A172 (cell line): ENCODE measurements around the gene LAMA4. TPM values are rescaled to one million over a fixed set of nuclear protein-coding genes. Genes with fewer than 3 reads are reported as not detected.
"Not testable (repeated sequence)": the region's sequence is repeated elsewhere in the genome, so short reads cannot be mapped to it uniquely, and the experiment has no call there.

Experiments used
- DNase-seq: peaks from one replicate; pipeline ENCODE4 v3.0.0-alpha.2; 2015; ENCODE audit warnings: low spot score
- total RNA-seq: library from RNA; depleted of rRNA; stranded (reverse); fragments of >200 nt; shearing (Covaris generic); gene quantifications from 2 replicates; pipeline ENCODE4 v1.2.3, GENCODE V29; 2014

LAMA4 gene
- total RNA-seq, 1 experiment from 2014 or later = 7.4 TPM

DNA sequence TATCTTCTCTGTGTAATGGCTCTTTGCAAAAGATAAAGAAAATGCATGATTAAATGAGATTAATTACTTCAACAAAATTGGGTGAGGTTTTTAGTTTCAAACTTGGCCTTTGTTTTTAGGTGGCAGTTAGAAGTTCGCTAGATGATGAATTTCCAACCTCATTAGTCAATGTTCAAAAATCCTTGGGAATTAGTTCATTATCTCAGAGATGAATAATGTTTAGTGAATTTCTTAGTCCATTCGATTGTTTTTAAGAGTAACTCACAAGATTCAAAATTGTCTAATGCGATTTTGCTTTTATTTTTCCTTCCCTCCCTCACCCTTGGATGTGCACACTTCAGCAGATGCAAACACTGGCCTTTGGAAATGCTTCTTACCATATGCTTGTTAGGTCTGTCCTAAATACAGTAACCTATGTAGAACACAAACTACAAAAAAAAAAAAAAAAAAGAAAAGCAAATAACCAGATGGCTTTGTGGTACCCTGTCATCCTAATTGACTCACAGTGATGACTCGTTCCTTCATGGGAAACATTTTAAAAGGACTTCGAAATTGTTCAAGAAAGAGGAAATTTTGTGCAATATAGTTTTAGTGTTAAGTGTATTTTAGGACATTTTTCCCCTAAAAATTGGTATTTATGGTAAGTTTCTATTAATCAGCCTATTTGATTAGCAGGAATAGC lies 100.3 kb downstream of the LAMA4 start:
- peak; percentile 42 for DNase-seq

DNA sequence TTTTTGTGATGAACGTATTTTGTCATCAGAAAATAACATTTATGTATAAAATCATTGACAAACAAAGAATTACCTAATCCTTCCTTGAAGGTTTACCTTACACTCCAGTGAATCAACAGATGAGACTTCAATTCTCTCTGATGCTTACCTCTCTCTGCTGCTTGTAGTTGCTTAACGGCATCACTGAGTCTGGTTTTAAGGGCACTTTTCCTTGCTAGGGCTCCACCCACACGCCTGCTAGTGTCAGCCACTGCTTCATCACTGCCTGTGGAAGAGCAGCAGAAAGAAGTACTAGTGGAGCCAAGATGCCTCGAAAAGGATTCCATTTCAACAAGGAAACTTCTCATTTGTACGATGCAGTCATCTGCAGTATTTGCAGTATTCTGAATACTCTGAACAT lies 104.0 kb downstream of the LAMA4 start:
- DNase-seq = no peak

DNA sequence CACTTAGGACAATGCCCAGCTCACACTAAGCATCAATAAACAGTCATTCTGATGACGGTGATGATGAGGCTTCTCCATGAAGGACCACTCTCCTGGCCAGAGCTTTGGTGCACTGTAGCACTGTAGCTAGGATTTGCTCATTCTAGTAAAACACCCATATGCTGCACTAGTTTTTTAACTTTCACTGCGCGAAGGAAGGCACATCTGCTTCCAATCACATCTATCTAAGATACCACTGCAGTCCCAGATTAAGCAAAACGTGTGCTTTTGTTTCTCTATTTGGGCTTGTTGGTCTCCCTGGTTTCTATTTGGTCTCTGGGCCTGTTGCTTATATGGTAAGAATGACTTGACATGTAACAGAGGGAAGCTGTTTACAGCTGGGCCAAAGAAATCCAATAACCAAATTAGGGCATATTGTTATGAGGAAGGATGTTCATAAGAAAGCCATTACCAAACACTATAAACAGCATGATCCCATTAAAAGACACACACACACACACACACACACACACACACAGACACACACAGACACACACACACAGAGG lies 104.6 kb downstream of the LAMA4 start:
- no peak for DNase-seq

DNA sequence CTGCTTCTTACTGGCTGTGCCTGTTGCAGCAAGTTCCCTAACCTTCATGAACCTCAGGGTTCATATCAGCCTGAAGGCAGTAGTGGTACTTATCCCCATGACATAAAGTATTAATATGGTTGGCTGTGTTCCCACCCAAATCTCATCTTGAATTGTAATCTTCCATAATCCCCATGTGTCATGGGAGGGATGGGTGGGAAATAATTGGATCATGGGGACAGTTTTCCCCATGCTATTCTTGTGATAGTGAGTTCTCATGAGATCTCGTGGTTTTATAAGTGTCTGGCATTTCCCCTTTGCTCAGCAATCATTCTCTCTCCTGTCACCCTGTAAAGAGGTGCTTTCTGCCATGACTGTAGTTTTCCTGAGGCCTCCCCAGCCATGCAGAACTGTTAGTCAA lies 105.1 kb downstream of the LAMA4 start:
- peak; percentile 35 for DNase-seq

DNA sequence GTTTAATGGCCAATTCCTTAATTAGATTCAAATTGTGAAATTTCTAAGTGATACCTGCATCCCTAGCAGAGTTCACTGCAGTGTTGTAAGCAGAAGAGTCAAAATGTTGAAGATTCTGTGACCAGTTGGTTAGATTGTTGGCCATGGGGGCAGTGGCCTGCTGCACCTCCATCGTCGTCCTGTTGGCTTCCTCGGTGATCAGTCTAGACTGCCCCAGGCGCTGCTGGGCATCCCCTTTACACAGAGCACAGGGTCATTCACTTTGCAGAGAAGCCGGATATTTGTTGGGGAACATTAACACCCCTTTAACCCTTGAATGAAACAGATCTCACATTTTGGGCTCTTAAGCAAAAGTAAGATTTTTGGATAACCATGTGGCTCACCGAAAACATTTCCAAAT lies 106.3 kb downstream of the LAMA4 start:
- DNase-seq = no peak

DNA sequence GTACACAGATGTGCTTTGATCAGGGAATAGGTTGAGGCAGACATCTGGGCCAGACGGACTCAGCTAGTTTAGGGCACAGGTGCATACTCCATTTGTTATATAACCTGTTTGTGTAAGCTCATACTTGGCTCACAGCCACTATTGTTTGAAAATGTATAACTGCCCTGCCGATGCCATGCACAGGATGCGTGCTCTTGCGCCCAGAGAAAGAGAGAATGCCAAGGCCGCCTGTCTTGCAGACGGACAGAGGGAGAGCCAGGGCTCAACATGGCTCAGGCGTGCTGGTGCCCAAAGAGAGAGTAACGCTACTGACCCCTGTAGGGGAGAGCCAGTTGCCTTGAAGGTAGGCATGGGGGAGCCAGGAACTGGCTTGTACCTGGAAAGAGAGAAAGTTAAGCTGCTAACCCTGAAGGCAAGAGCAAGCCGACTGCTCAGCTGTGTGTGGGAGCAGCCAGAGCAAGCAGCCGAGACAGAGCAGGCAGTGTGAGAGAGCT lies 109.2 kb downstream of the LAMA4 start:
- no peak for DNase-seq

DNA sequence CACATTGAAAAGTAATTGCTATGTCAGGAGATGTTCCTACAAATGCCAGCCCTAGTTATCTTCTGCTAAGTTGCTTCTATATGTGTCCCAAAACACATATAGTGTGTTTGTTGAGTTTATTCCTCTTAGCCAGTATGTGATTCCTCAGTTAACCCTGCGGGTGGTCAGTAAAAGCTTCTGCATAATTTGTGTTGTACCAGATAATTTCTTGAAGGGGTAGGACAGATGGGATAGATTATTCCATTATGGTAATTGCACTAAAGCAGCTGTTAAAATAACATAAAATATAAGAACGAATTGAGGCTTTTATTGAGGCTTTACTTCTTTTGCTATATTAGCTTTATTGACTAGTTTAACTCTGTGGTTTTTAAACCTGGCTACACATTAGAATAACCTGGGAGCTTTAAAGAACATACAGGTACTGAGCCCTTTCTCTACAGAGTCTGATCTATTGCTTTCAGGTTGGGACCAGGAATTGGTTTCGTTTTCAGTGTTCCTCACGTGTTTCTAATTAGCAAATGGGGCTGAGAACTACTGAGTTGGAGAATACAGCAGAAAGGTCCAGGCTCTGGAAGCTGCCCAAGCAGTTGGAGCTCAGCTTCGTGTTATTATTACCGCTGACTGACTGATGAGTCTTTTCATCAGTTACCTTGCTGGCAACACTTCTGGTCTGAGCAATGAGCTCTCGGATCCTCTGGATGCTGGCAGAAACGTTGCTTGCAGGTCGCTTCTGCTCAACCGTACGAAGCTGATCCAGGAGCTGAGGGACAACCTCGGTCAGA lies 110.0 kb downstream of the LAMA4 start:
- no peak for DNase-seq

DNA sequence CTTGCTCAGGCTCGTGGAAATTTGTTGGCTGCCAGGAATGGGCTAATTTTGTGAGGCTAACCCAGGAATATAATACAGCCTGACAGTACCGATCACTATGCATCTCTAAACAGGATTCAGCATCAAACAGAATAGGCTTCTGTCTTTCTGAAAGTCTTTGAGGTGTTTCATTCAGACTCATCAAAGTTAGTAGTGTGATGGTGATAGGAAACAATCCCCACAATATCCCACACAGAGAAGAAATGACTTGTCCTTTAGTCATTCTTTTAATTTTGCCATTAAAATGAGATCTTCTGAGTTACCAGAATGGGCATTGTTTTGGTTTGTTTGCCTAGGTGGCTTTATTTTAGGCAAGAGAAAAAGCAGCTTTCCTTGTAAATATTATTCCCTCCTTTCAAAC lies 112.7 kb downstream of the LAMA4 start:
- no peak for DNase-seq

DNA sequence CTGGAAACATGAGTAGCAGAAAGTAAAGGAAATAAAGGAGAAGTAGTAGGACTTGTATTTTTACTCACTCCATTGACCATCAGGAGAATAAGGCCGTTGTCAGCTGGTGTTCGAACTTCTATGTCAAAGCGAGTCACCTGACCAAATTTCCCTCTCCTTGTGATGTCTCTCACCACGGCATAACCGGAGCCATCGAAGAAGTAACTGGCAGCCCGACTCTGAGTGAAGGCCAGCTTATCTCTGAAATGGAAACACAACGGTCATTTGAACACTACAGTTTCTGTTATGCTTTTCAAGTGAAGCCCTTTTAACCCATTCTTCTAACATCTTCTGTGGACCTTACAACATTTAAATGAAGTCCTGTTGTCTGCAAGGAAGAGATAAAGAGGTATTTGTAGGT lies 115.3 kb downstream of the LAMA4 start:
- DNase-seq = no peak

DNA sequence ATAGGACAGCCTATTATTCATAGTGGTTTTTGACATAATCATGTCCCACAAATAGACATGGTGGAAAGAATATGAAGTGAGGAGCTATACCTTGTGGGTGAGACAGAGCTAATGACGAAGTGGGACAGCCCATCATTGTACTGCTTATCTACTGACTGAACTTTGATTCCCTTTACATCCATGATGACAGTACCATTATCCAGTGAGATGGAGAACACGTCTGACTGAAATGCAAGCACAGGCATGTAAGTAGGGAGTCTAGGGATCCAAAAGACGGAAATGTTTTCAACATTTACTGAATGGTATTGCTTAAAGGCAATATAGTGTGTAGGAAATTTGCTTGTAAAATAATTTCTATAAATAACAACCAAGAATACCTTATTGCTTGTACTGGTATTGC lies 123.5 kb downstream of the LAMA4 start:
- no peak for DNase-seq

DNA sequence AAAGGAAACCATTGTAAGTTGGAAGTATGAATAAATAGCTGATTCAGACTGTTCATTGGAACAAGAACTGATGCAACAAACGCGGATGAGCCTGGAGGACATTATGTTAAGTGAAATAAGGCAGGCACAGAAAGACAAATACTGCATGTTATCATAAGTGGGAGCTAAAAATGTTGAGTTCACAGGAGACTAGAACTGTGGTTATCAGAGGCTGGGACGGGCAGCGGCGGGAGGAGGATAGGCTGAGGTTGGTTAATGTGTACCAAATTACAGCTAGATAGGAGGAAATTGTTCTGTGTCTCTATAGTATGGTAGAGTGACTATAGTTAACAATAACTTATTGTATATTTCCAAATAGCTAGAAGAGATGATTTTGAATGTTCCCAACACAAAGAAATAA lies 126.2 kb downstream of the LAMA4 start:
- no peak for DNase-seq

DNA sequence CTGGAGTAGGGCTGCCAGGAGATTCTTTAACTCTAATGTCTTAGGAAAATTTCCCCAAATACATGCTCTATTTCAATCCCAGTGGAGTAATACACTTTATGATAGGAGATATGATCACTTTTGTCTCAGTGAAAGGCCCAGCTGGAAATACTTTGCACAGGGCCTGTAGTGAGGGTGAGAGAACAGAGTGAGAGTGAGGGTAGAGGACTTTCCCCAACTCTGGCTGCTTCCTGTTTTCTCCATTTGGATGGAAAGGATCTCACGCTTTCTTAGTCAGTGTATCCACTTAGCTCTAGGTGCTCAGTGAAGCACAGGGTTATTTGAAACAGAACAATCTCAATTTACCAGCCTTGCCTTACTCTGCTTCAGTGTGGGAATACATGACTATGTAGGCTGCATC lies 130.4 kb downstream of the LAMA4 start:
- DNase-seq = no peak

DNA sequence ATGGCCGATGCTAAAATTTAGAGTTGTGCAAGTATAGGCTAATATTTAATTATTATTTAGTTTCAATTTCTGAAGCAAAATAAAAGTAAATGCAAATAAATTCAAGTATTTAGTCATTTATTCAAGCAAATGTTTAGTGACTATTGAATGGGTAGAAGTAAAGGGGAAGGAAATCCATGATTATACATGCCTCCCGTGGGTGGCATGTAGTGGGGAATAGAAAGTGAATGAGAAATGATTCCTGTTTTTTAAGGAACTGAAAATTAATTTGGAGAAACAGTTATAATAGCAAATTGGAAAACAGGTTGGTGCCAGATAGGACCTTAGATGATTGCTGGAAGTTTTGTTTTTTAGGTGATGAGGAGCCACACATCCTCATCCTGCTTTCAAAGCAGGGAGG lies 131.6 kb downstream of the LAMA4 start:
- DNase-seq = no peak

DNA sequence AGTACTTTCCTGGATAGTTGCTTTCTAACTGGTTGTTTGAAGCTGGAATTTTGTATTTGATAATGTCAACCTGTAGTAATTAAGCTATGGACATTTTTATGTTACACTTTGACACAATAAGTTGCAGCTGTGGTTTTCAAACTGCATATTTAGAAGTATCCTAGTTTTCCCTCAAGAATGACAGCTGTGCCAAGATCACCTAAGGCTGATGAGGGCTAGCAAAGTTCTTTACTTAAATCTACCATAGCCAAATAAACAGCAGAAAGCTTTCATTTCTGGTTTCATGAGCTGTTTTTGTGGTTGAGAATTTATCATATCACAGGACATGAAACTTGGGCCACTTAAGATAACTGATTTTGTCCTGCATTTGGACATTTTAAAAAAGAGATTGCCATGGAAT lies 136.3 kb downstream of the LAMA4 start:
- DNase-seq = no peak

DNA sequence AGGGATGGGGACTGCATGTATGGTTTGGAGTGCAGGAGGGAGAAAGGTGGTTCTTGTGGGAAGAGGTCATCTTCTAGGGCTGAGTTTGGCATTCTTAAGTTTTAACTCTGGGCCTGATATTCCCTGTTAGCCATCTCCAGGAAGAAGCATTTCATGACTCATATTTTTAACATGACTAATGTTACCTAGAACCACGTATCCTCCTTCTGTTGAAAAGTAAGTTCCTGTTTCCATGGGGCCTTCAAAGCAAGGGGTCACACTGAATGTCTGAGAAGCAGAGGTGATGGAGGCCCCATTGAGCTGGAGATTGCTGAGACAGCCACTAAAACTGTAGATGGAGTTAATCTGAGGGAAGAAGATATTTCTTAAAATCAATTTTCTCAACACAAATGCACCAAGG lies 136.8 kb downstream of the LAMA4 start:
- peak; percentile 6 for DNase-seq

DNA sequence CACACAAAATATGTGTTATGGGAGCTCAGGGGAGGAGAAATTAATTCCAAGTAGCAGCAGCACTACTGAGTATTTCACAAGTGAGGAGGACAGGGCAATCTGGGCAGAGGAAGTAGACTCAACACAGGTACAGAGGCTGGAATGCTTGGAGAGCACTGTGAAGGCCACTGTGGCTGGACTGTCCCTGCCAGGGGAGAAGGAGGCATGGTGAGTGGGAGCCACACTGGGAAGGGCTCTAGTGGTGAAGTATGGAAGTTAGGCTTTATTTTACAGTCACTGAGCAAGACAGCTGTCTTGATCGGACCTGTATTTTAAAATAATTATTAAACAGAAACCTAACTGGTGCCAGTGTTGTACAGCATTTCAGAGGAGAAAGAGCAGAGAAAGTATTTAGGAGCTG lies 138.1 kb downstream of the LAMA4 start:
- DNase-seq = no peak

DNA sequence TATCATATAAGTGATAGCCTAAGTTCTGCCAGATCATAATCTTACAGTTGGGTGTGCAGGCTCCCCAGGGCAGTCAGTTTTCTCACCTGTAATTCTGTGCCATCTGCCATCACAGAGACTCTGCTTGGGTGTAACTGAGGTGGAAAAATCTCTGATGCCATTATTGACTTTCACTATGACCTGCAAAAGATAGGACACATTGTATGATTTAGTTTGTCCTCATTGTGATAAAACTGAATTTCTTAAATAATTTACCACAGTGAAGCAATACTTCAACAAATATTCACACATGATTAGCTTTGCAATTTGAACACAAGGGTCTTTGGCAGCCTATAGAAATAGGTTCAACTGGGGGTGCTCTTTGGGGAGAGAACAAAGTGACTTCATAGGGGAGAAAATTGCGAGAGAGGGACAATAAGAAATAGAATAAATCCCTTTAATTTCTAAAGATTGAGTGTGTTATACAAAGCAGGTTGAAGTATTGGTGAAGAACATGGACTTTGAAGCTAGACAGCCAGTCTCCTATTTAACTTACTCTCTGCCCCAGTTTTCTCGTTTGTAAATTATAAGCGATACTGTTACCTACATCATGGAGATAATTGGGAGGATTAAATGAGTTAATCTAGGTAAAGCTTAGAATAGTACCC lies 139.7 kb downstream of the LAMA4 start:
- no peak for DNase-seq

DNA sequence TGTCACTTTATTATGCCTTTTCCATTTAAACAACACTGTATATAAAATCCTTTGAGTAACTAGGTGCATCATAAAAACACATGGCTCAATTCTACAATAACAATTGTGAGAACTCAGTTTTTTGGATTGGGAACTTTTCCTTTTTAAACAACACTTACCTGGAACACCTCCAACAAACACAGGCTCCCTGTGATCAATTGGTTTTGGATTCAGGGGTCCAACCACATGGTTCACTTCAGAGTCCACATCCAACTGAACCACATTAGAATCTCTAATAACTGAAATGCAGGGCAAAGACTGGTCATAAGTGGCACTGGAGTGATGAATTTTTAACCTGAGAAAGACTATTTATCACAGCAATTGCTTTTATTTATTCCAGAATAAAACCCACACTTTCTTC lies 140.4 kb downstream of the LAMA4 start:
- DNase-seq = no peak

DNA sequence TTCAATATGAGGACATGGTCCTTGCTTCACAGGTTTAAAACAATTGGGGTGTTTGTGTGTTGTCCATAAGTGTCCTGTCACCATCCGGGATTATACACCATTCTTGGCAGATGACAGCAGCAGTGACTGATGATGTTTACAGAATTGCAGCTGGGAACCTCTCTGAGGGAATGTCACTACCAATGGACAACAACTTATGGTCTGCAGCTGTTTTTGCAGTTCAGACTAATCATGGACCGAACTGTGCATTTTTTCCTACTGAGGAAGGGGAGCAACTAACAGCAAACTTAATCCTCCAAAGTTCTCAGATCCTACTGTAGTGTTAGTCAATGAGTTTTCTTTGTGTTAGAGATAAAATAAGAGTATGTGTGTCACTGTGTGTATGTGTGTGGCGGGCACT lies 140.9 kb downstream of the LAMA4 start:
- no peak for DNase-seq

DNA sequence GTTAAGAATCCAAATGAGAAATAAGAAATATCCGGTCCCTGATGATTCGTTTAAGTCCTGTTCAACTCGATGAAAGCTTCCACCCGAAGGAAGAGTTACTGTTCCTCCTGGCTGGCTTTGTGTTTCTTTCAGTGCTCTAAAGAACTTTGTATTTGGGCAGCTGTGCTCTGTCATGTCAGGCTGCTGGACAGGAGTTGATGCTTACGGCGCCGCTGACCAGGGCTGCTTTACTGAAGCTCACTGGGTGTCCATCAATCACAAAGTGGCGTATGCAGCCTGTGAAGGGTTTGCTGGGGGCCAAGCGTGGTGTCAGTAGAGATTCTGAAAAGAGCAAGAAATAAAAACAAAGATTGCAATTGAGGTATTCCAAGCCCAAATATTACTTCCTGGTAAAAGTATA lies 145.1 kb downstream of the LAMA4 start:
- DNase-seq = no peak

DNA sequence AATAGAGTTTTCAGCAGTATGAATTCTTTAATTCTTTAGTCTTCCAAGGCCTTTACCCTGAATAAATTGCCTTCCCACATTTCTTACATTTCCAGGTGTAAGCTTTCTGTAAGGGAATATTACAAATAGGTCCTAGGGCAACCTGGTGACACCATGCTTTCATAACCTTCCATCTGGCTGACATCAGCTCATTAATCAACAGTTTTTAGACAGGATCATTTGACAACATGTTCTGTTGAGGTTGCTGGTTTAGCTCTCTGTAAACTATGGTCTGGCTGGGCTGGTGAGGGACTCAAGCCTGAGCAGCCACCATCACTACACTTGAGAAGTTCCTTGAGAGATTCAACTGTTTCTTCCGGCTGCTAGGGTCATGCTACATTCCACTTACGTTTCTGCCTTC lies 147.8 kb downstream of the LAMA4 start:
- no peak for DNase-seq

DNA sequence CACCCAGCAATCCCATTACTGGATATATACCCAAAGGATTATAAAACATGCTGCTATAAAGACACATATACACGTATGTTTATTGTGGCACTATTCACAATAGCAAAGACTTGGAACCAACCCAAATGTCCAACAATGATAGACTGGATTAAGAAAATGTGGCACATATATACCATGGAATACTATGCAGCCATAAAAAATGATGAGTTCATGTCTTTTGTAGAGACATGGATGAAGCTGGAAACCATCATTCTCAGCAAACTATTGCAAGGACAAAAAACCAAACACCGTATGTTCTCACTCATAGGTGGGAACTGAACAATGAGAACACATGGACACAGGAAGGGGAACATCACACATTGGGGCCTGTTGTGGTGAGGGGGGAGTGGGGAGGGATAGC lies 148.3 kb downstream of the LAMA4 start:
- DNase-seq = not testable (repeated sequence)

DNA sequence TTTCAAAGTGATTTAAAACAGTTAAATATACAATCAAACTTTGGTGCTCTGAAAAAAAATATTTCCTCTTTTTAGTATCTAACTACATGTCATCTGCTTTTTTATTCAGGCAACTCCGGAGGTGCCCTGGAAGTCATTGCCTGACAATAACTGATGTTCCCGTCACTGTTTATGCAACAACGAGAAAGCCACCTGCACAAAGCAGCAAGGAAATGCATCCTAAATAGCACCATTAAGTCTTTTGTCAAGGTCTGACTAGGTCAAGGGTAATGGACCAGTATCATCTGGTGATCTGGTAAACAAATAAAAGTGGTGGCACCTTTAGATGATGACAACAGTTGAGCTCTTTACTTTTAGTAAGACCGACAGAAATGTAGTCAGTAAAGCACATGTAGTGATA lies 153.8 kb downstream of the LAMA4 start:
- no peak for DNase-seq
